HG03565 (cell line): Measurements from ENCODE around the gene CDH4.
"Not testable (repeated sequence)": the region's sequence is repeated elsewhere in the genome, so short reads cannot be mapped to it uniquely, and the experiment has no call there.

Experiments used
- ATAC-seq: cut with Tn5 transposase; IDR thresholded peaks from one replicate; pipeline ENCODE4 v1.9.1; 2021; ENCODE audit warnings: mild to moderate bottlenecking, moderate library complexity; ENCODE audit not compliant: unreplicated experiment

Gene CDH4

GRCh38 chr20:61983965-61984364 is 731.9 kb downstream of the CDH4 start:
- no peak for ATAC-seq

GRCh38 chr20:61984431-61984830 is 732.4 kb downstream of the CDH4 start:
- ATAC-seq, result not testable (repeated sequence)

- no peak for ATAC-seq
Observed at GRCh38 chr20:61985096-61985495, 733.0 kb downstream of the CDH4 start.

- ATAC-seq, result no peak
Observed at GRCh38 chr20:61986762-61987321, 734.8 kb downstream of the CDH4 start.

- no peak for ATAC-seq
Observed at GRCh38 chr20:61988665-61989064, 736.6 kb downstream of the CDH4 start.

GRCh38 chr20:61989741-61990140 is 737.7 kb downstream of the CDH4 start:
- no peak for ATAC-seq
